Stomach smooth muscle (tissue), 2 donors: ENCODE results near the gene RSU1.

ENCODE experiments used
- H3K27ac ChIP-seq: one replicate; pipeline ENCODE4 v1.7.0; 2013; ENCODE audit warnings: mild to moderate bottlenecking, low read length, inconsistent platforms
- H3K27me3 ChIP-seq, 2 donors: one replicate each; pipeline ENCODE4 v1.7.0; 2013; ENCODE audit warnings: low read length in 2 of 2; ENCODE audit not compliant: insufficient read depth in 2 of 2, control insufficient read depth in 1 of 2
- H3K36me3 ChIP-seq, 2 donors: one replicate each; pipeline ENCODE4 v1.7.0; 2013; ENCODE audit warnings: low read length in 2 of 2; ENCODE audit not compliant: control insufficient read depth in 2 of 2, insufficient read depth in 2 of 2
- H3K4me1 ChIP-seq: one replicate; pipeline ENCODE4 v1.7.0; 2013; ENCODE audit warnings: low read length; ENCODE audit not compliant: control insufficient read depth, insufficient read depth
- H3K4me3 ChIP-seq, 2 donors: one replicate each; pipeline ENCODE4 v1.7.0; 2013; ENCODE audit warnings: low read length in 2 of 2
- H3K9ac ChIP-seq, 2 donors: one replicate each; pipeline ENCODE4 v1.7.0; 2013; ENCODE audit warnings: low read length in 2 of 2, mild to moderate bottlenecking in 1 of 2
- H3K9me3 ChIP-seq, 2 donors: one replicate each; pipeline ENCODE4 v1.7.0; 2013; ENCODE audit warnings: low read length in 2 of 2; ENCODE audit not compliant: control insufficient read depth in 2 of 2
- donor health status: healthy.
- donor health status: Pancreatic carcinoma.

The RSU1 gene

GRCh38 chr10:16581202-16581601 lies 236.0 kb downstream of the RSU1 start:
- H3K4me1 ChIP-seq = no peaks in the 10 kb centered on the region
- no peaks in the 10 kb centered on the region for H3K27me3 ChIP-seq
- H3K9ac ChIP-seq = no peak overlapping the region
- no peaks in the 10 kb centered on the region for H3K36me3 ChIP-seq
- peaks cover 0 to 3% of the 10 kb centered on the region in 2 donors for H3K9me3 ChIP-seq
- no peak overlapping the region for H3K27ac ChIP-seq
- no peak overlapping the region for H3K4me3 ChIP-seq

DNA sequence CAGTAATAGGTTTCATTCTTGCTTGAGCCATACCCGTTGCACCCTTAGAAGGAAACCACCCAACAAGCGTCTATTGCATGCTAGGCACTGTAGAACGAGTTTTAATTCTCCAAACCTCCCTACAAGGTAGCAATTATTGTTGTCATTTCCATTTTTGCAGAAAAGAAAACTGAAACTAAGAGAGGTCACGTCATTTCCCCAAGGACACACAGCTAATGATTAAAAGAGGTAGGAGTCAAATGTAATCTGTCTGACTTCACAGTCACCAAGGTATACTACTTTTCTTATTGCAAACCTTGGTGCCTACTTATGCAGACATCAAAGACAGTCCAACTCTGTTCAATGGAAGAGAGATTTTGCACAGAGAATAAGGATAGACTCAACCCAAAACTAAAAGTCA lies 246.5 kb downstream of the RSU1 start:
- Histone ChIP-seq H3K36me3 (no peaks in the 10 kb centered on the region), H3K27ac (no peak overlapping the region), H3K9me3 (no peaks in the 10 kb centered on the region)

DNA sequence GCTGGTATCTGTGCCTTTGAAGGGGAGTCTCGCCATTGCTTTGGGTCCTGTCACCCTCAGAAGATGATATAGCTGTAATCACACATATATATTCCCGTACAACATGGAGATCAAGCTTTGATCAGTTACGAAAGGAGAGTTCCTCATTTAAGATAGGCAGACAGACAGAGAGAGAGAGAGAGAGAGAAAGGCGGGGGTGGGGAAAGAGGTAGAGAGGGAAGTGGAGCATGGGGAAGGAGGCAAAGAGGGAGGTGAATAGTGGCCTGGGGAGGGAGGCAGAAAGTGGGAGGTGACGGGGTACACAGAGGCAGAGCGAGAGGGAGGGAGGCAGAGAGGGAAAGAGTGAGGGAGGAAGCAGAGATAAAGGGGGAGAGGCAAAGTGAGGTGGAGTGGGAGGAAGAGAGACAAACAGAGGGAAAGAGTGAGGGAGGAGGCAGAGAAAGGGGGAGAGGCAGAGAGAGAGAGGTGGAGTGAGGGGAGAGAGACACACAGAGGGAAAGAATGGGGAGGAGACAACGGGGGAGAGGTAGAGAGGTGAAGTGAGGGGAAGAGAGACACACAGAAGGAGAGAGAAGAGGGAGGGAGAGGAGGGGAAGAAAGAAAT lies 250.9 kb downstream of the RSU1 start:
- no peaks in the 10 kb centered on the region for H3K9me3 ChIP-seq
- no peak overlapping the region for H3K27ac ChIP-seq
- H3K4me3 ChIP-seq = no peak overlapping the region
- no peak overlapping the region for H3K9ac ChIP-seq
- H3K4me1 ChIP-seq = no peaks in the 10 kb centered on the region
- H3K27me3 ChIP-seq = no peaks in the 10 kb centered on the region
- no peaks in the 10 kb centered on the region for H3K36me3 ChIP-seq

More for the DNA sequence above, 246.5 kb downstream of the RSU1 start:
- H3K27me3 ChIP-seq = no peaks in the 10 kb centered on the region
- H3K9ac ChIP-seq = no peak overlapping the region
- no peaks in the 10 kb centered on the region for H3K4me1 ChIP-seq
- H3K4me3 ChIP-seq = no peak overlapping the region

GRCh38 chr10:16565604-16566003 lies 251.6 kb downstream of the RSU1 start:
- Histone ChIP-seq H3K9me3 (no peaks in the 10 kb centered on the region), H3K36me3 (no peaks in the 10 kb centered on the region), H3K4me3 (no peak overlapping the region), H3K9ac (no peak overlapping the region), H3K27ac (no peak overlapping the region), H3K4me1 (no peaks in the 10 kb centered on the region), H3K27me3 (no peaks in the 10 kb centered on the region)

GRCh38 chr10:16562891-16563290 lies 254.3 kb downstream of the RSU1 start:
- H3K9ac ChIP-seq = no peak overlapping the region
- no peaks in the 10 kb centered on the region for H3K27me3 ChIP-seq
- H3K4me1 ChIP-seq = no peaks in the 10 kb centered on the region
- H3K36me3 ChIP-seq = no peaks in the 10 kb centered on the region
- H3K9me3 ChIP-seq = peaks cover 0 to 2% of the 10 kb centered on the region in 2 donors
- no peak overlapping the region for H3K27ac ChIP-seq
- H3K4me3 ChIP-seq = no peak overlapping the region

DNA sequence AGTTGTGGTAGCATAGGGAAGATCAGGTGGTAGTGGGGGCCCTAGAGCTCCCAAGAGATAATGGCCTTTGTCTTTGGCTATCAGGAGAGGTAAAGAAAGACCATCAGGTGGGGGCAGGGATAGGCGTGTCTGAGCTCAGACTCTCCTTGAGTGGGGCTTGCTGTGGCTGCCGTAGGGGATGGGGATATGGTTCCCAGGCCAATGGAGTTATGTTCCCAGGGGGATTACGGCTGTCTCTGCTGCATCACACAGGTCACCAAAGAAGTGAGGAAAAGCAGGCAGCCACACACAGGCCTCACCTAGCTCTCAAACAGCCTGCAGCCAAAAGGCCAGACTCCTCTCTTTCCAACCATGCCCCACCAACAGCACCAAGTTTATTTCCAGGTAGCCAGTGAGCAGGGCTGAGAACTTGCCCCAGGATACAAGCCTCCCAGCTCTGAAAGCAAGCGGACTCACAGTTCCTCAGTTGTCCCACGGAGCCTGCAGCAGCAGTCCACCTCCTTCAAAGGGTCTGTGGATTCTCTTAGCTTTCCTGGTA lies 257.9 kb downstream of the RSU1 start:
- H3K27me3 ChIP-seq = no peaks in the 10 kb centered on the region
- no peak overlapping the region for H3K4me3 ChIP-seq
- no peak overlapping the region for H3K27ac ChIP-seq
- peaks cover 0 to 2% of the 10 kb centered on the region in 2 donors for H3K9me3 ChIP-seq
- no peak overlapping the region for H3K9ac ChIP-seq
- H3K4me1 ChIP-seq = no peaks in the 10 kb centered on the region
- H3K36me3 ChIP-seq = no peaks in the 10 kb centered on the region

GRCh38 chr10:16547973-16548372 lies 269.3 kb downstream of the RSU1 start:
- no peak overlapping the region for H3K27ac ChIP-seq
- no peak overlapping the region for H3K4me3 ChIP-seq
- H3K36me3 ChIP-seq = no peaks in the 10 kb centered on the region
- H3K9me3 ChIP-seq = no peaks in the 10 kb centered on the region
- H3K4me1 ChIP-seq = no peaks in the 10 kb centered on the region
- H3K9ac ChIP-seq = no peak overlapping the region
- H3K27me3 ChIP-seq = peaks cover 0 to 2% of the 10 kb centered on the region in 2 donors

GRCh38 chr10:16545116-16545736 lies 272.0 kb downstream of the RSU1 start:
- Histone ChIP-seq H3K9ac (no peak overlapping the region), H3K4me1 (no peaks in the 10 kb centered on the region), H3K4me3 (no peak overlapping the region), H3K36me3 (no peaks in the 10 kb centered on the region), H3K27ac (no peak overlapping the region), H3K27me3 (peaks cover 0 to 2% of the 10 kb centered on the region in 2 donors), H3K9me3 (no peaks in the 10 kb centered on the region)

GRCh38 chr10:16544591-16544990 lies 272.6 kb downstream of the RSU1 start:
- no peak overlapping the region for H3K9ac ChIP-seq
- no peaks in the 10 kb centered on the region for H3K4me1 ChIP-seq
- peaks cover 0 to 2% of the 10 kb centered on the region in 2 donors for H3K27me3 ChIP-seq
- H3K27ac ChIP-seq = no peak overlapping the region
- H3K4me3 ChIP-seq = no peak overlapping the region
- H3K36me3 ChIP-seq = no peaks in the 10 kb centered on the region
- no peaks in the 10 kb centered on the region for H3K9me3 ChIP-seq

- Histone ChIP-seq H3K9me3 (no peaks in the 10 kb centered on the region), H3K4me3 (no peak overlapping the region), H3K27ac (no peak overlapping the region), H3K9ac (no peak overlapping the region), H3K4me1 (no peaks in the 10 kb centered on the region), H3K27me3 (peaks cover under 1 to 3% of the 10 kb centered on the region in 2 donors), H3K36me3 (no peaks in the 10 kb centered on the region)
Observed at GRCh38 chr10:16544099-16544498, 273.1 kb downstream of the RSU1 start.
